NCI-H128 (cell line): Measurements from ENCODE around the gene ANKRD24.
"Not testable (repeated sequence)": the region's sequence is repeated elsewhere in the genome, so short reads cannot be mapped to it uniquely, and the experiment has no call there.

Experiments
- DNase-seq: peaks from one replicate; lab custom pipeline; 2025; ENCODE audit not compliant: unreplicated experiment; lab: John Stamatoyannopoulos, UW

The ANKRD24 gene

GRCh38 chr19:4267101-4267900, 84.8 kb downstream of the ANKRD24 start:
- no peak for DNase-seq

DNA sequence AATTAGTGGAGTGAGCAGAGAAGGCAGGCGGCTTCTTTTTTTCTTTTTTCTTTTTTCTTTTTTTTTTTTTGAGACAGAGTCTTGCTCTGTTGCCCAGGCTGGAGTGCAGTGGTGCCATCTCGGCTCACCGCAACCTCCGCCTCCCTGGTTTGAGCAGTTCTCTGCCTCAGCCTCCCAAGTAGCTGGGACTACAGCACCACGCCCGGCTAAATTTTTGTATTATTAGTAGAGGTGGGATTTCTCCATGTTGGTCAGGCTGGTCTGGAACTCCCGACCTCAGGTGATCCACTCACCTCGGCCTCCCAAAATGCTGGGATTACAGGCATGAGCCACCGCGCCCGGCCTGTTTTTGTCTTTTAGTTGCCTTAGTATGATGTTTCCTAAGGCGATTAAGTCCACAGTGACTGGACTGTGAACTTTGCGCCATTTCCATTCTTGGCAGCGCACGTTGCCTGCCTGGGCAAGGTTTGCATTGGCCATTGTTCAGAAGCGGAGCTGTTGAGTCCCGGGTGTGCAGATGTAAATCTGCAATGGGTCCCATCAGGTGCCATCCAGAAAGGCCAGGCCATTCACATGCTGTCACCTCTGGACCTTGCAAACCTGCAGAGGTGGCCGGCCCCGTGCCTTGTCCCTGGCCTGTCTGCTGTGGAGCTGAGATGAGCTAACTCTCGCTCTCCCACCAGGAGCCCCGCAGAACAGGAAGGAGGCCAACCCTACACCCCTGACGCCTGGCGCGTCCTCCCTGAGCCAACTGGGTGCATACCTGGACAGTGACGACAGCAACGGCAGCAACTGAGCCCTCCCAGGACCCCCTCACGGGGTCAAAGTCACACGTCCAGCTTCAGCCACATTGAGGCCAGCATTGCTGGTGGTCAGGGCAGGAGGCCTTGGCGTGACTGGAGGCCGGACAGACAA, 85.7 kb downstream of the ANKRD24 start:
- no peak for DNase-seq

- DNase-seq, result no peak
These were observed 86.4 kb downstream of the ANKRD24 start for GRCh38 chr19:4268816-4269430.

DNA sequence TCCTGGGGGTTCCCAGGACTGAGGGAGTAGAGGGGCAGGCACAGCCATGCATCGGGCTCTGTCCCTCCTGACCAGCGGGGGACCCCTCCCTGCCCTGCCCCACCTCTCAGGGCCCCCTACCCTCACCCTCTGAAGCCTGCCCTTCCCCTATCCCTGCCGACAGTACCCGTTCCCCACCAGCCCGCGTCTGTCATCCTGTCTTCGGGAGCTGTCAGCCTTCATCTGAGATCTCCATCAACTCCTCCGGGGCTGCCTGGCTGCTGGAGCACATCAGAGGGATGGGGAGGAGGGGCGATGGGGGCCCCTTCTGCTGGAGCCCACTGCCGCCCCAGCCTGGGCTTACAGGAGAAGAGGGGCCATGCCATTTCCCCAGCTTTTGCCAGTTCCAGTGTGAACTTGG, 90.4 kb downstream of the ANKRD24 start:
- no peak for DNase-seq

DNA sequence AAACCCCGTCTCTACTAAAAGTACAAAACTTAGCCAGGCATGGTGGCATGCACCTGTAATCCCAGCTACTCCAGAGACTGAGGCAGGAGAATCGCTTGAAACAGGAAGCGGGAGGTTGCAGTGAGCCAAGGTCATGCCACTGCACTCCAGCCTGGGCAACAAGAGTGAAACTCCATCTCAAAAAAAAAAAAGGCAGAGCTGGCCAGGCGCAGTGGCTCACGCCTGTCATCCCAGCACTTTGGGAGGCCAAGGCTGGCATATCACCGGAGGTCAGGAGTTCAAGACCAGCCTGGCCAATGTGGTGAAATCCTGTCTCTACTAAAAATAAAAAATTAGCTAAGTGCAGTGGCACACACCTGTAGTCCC, 91.8 kb downstream of the ANKRD24 start:
- not testable (repeated sequence) for DNase-seq
